Vagina (tissue), 2 donors: Measurements from ENCODE around the gene CCP110.

ENCODE experiments used
- CTCF ChIP-seq, 3 experiments: fragments of 450-650 bp in 2 of 3; fragments of 200-600 bp in 1 of 3; sonication (generic) in 1 of 3; IDR thresholded peaks; one replicate each; pipeline ENCODE4 v1.5.1; 2017 to 2019; ENCODE audit warnings: antibody characterized with exemption in 3 of 3, mild to moderate bottlenecking in 2 of 3, moderate library complexity in 2 of 3
- POLR2A ChIP-seq, 2 donors: fragments of 450-650 bp; IDR thresholded peaks; one replicate each; pipeline ENCODE4 v1.6.1; 2017; ENCODE audit warnings: antibody characterized with exemption in 2 of 2, mild to moderate bottlenecking in 2 of 2, moderate library complexity in 2 of 2
- POLR2AphosphoS5 ChIP-seq, 2 donors: sonication (generic); formaldehyde crosslinking; IDR thresholded peaks; one replicate each; pipeline ENCODE4 v1.9.0; 2017; ENCODE audit warnings: antibody characterized with exemption in 2 of 2, mild to moderate bottlenecking in 2 of 2, low read depth in 1 of 2; ENCODE audit not compliant: insufficient read depth in 1 of 2

GRCh38 chr16:19588661-19589060 is 64.9 kb downstream of the CCP110 start:
- no peak for TF ChIP-seq CTCF (IDR thresholded peaks at IDR 0.05)
- TF ChIP-seq POLR2AphosphoS5 (IDR thresholded peaks at IDR 0.05; ENCODE audit: insufficient read depth in 1 of 2, low read depth in 1 of 2): no peak
- TF ChIP-seq POLR2A (IDR thresholded peaks at IDR 0.05): no peak
